BLaER1 (cell line): ENCODE measurements around the gene BTBD9.

ENCODE experiments used
- H3K27ac ChIP-seq: shearing (Covaris generic); formaldehyde crosslinking; 2 replicates; pipeline ENCODE4 v1.8.1; 2022
- H3K27me3 ChIP-seq: shearing (Covaris generic); formaldehyde crosslinking; 2 replicates; pipeline ENCODE4 v1.8.1; 2022
- H3K36me3 ChIP-seq: shearing (Covaris generic); formaldehyde crosslinking; 2 replicates; pipeline ENCODE4 v1.8.1; 2022
- H3K4me1 ChIP-seq: shearing (Covaris generic); formaldehyde crosslinking; 2 replicates; pipeline ENCODE4 v1.8.1; 2022
- H3K4me2 ChIP-seq: shearing (Covaris generic); formaldehyde crosslinking; 2 replicates; pipeline ENCODE4 v1.8.1; 2022
- H3K4me3 ChIP-seq: shearing (Covaris generic); formaldehyde crosslinking; 2 replicates; pipeline ENCODE4 v1.8.1; 2022
- H3K9ac ChIP-seq: shearing (Covaris generic); formaldehyde crosslinking; 2 replicates; pipeline ENCODE4 v1.8.1; 2022
- H3K9me3 ChIP-seq: shearing (Covaris generic); formaldehyde crosslinking; 2 replicates; pipeline ENCODE4 v1.8.1; 2022
- H4K20me1 ChIP-seq: shearing (Covaris generic); formaldehyde crosslinking; 2 replicates; pipeline ENCODE4 v1.8.1; 2022
- Cebpa-rat ChIP-seq: shearing (Covaris generic); IDR thresholded peaks from 2 replicates; pipeline ENCODE4 v1.8.1; 2022

BTBD9 gene

DNA sequence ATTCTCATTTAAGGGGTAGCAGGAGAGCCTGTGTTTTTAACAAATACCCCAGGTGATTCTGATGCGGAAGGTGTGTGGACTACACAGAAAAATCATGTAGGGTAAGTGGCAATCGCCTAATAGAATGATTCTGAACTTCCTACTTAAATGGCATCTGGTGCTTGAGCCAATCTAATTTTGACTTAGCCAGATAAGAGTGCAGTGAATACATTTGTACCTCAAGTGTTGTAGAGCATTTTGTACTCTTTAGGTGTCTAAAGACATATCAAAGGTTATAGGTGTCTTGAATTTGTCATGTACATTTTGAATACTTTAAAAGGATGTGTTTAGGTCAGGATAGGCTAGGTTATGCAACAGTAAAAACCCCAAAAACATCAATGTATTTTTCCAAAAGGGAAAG, 10.0 kb upstream of the BTBD9 start:
- Histone ChIP-seq H3K9me3 (no peaks in the 10 kb centered on the region), H3K4me2 (no peak overlapping the region), H3K27me3 (no peaks in the 10 kb centered on the region), H3K9ac (no peak overlapping the region), H3K4me3 (no peak overlapping the region), H3K4me1 (no peaks in the 10 kb centered on the region), H3K27ac (no peak overlapping the region), H4K20me1 (no peaks in the 10 kb centered on the region), H3K36me3 (no peaks in the 10 kb centered on the region)
- TF ChIP-seq Cebpa-rat: no peak

DNA sequence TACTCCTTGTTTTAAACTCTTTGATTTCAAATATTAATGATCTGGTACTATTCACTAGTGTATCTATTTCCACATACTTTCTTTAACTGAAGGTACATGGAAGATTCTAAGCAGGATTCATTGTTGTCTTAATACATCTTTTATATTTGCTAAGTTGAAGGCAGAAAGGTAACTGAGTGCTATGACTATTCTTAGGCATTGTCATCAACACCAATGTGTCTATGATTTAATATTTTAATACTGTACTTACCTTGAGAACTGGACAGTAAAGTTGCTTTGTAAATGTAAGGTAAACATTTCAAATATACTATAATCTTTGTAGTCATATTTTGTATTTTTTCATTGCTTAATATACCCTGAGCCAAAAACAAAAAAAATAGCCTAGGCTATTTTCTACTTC, 8.9 kb upstream of the BTBD9 start:
- H3K27me3 ChIP-seq: no peaks in the 10 kb centered on the region
- H3K9ac ChIP-seq: no peak overlapping the region
- H3K4me2 ChIP-seq: no peak overlapping the region
- no peaks in the 10 kb centered on the region for H3K9me3 ChIP-seq
- no peak overlapping the region for H3K4me3 ChIP-seq
- TF ChIP-seq Cebpa-rat: no peak
- no peak overlapping the region for H3K27ac ChIP-seq
- no peaks in the 10 kb centered on the region for H3K4me1 ChIP-seq
- no peaks in the 10 kb centered on the region for H4K20me1 ChIP-seq
- H3K36me3 ChIP-seq: no peaks in the 10 kb centered on the region

DNA sequence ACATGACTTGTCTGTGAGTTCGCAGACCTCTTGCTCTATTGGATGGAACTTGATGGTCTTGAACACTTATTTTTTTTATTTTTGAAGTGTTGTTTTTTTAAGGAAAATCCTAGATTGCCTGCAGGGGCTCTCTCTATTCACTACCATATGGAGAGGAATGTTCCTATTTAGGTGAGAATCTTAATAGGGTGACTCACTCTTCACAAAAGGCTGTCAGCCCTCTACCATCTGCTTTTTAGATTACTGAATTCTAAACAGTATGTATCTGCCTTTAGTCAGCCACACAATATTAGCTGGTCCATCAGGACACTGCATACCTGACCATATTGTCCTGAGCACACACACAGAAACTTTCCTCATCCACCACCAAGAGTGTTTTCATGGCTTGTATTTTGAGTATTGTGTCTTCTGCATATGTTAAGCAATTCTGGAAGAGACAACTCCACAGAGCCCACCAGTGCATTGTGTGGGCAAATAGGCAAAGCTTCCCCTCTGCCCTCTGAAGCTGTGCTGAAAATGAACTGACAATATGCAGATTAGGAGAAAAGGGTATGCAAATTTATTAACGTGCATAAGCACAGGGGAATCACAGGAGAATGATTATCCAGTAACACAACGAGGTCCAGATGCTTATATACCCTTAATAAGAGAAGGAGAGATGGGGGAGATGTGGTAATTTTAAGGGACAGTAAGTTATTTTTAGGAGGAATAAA, 6.6 kb upstream of the BTBD9 start:
- Histone ChIP-seq H3K36me3 (no peaks in the 10 kb centered on the region), H3K27me3 (no peaks in the 10 kb centered on the region), H3K9me3 (no peaks in the 10 kb centered on the region), H3K4me1 (no peaks in the 10 kb centered on the region), H4K20me1 (no peaks in the 10 kb centered on the region), H3K4me3 (no peak overlapping the region), H3K27ac (no peak overlapping the region), H3K4me2 (no peak overlapping the region), H3K9ac (no peak overlapping the region)
- TF ChIP-seq Cebpa-rat: no peak

DNA sequence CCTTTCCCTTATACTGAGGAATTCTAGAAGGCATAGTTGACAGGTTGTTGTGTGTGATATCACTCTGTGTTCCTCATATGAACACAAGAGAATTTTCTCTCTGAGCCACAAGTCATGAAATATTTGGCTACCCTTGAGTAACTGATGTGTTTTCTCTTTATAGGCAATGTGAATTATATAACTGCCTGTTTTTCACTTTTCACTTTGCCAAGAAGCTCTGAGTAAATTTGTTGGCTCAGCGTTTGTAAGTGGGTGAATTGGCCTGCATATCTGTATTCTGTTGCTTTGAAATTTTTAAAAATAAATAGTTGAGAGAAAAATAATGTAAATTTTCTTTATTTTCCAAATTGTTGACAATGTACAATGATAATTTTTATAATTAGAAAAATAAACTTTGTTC, 5.2 kb upstream of the BTBD9 start:
- no peak overlapping the region for H3K4me2 ChIP-seq
- no peak overlapping the region for H3K9ac ChIP-seq
- no peak overlapping the region for H3K4me3 ChIP-seq
- H3K4me1 ChIP-seq: peaks cover 10% of the 10 kb centered on the region
- H3K27me3 ChIP-seq: no peaks in the 10 kb centered on the region
- TF ChIP-seq Cebpa-rat: no peak
- no peaks in the 10 kb centered on the region for H4K20me1 ChIP-seq
- H3K36me3 ChIP-seq: no peaks in the 10 kb centered on the region
- H3K9me3 ChIP-seq: no peaks in the 10 kb centered on the region
- H3K27ac ChIP-seq: no peak overlapping the region

DNA sequence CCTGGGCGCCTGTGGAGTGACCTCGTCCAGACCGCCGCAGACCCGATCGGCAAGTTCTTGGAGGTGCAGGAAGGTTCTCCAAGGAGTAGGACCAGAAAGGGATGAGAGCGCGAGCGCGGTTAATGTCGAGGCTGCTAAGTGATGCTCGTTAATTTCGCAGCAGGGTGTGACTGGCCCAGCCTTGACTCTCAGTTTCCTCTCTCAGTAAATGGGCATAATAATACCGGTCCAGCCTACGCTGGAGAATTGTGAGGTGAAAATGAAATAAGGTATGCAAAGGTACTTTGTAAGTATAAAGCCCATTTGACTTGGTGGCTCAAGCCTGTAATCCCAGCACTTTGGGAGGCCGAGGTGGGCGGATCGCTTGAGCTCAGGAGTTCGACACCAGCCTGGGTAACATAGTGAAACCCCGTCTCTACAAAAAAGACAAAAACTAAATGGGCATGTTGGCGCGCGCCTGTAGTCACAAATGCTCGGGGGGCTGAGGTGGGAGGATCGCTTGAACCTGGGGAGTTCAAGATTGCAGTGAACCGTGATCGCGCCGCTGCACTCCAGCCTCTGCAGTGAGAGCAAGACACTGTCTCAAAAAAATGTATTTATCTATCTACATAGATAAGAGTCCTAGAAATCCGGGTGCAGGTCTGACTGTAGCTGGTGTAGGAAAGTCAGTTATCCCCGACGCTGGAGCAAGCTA, 634 bp upstream of the BTBD9 start:
- TF ChIP-seq Cebpa-rat: no peak
- Histone ChIP-seq H3K4me2 (peak overlapping the region; percentile 88), H3K27ac (peak overlapping the region; percentile 84)

DNA sequence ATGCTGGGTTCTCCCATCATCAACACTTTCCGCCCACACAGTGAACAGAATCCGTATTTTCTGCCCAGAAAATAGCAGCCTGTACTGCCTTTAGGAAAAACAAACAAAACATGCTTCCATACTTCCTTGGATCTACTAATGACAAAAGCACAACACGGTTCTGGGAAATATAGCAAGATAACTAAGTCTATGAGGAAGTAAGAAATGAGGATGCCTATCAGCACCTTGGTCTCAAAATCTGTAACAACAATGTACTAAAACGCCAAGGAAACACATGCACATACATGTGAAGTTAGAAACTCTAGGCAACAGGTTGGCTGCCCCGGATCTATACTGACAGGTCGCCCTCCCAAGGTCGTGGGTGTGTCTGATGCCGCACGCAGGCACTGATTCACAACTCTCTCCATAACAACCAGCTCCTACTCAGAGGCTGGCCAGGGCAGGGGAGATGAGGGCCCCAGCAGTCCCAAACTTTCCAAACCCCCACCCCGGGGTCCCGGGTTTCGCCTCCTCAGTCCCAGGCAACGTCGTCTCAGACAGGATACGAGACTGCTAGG, 710 bp downstream of the BTBD9 start:
- 0 out of 2 replicates have a peak, but pooled peaks cover 8% of the 10 kb centered on the region for H4K20me1 ChIP-seq
- peak overlapping the region; percentile 84 for H3K9ac ChIP-seq
- no peaks in the 10 kb centered on the region for H3K27me3 ChIP-seq
- peak overlapping the region; percentile 84 for H3K27ac ChIP-seq
- H3K4me2 ChIP-seq: peak overlapping the region; percentile 88
- no peak for TF ChIP-seq Cebpa-rat
- peaks cover 20% of the 10 kb centered on the region for H3K4me1 ChIP-seq
- no peaks in the 10 kb centered on the region for H3K36me3 ChIP-seq
- peak overlapping the region; percentile 82 for H3K4me3 ChIP-seq
- no peaks in the 10 kb centered on the region for H3K9me3 ChIP-seq

More for the DNA sequence above, 634 bp upstream of the BTBD9 start:
- Histone ChIP-seq H4K20me1 (0 out of 2 replicates have a peak, but pooled peaks cover 3% of the 10 kb centered on the region), H3K4me3 (peak overlapping the region; percentile 82), H3K9ac (peak overlapping the region; percentile 84), H3K27me3 (no peaks in the 10 kb centered on the region), H3K4me1 (peaks cover 20% of the 10 kb centered on the region), H3K9me3 (no peaks in the 10 kb centered on the region), H3K36me3 (no peaks in the 10 kb centered on the region)

DNA sequence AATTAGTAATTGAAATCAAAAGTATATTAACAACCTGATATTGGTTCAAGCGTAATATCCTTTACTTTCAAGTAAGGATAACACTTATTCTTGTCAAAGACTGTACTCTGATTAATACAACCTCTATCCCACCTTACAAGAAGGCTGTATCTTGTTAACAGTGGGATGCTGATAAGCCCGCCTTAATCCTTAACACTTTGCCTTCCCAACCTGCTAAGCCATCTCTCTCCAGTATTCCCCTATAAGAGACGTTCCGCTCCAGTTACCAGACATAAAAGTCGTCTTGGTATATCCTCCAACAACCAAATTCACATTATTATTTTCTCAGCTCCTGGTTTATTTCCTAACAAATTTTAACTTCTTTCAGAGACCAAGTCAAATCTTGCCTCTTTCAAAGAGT, 2.0 kb downstream of the BTBD9 start:
- Histone ChIP-seq H3K4me3 (no peak overlapping the region), H3K27me3 (no peaks in the 10 kb centered on the region), H3K9me3 (no peaks in the 10 kb centered on the region), H3K27ac (no peak overlapping the region), H3K36me3 (no peaks in the 10 kb centered on the region), H3K4me2 (no peak overlapping the region), H4K20me1 (peaks cover 8% of the 10 kb centered on the region; the same call in 1 of the 2 replicates), H3K4me1 (peaks cover 20% of the 10 kb centered on the region), H3K9ac (no peak overlapping the region)
- TF ChIP-seq Cebpa-rat: no peak

DNA sequence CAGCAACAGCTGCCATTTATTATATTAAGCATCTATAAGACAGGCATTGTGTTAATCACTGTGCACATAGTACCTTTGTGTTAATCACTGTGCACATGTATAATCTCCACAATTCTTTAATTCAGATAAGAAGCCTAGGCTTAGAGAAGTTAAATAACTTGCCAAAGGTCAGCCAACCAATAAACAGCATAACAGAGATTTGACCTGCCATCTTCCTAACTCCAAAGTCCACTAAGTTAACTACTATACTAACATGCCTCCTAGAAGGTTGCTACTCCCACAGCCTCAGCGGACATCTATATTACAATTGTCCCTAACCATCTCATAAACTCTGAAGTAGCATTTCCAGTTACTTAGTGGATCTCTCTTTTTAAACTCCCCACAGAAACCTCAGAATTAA, 3.7 kb downstream of the BTBD9 start:
- H3K9ac ChIP-seq: no peak overlapping the region
- TF ChIP-seq Cebpa-rat: no peak
- H3K4me1 ChIP-seq: peaks cover 19% of the 10 kb centered on the region
- peaks cover 8% of the 10 kb centered on the region; the same call in 1 of the 2 replicates for H4K20me1 ChIP-seq
- H3K36me3 ChIP-seq: no peaks in the 10 kb centered on the region
- no peaks in the 10 kb centered on the region for H3K9me3 ChIP-seq
- no peak overlapping the region for H3K27ac ChIP-seq
- H3K27me3 ChIP-seq: no peaks in the 10 kb centered on the region
- H3K4me2 ChIP-seq: no peak overlapping the region
- H3K4me3 ChIP-seq: no peak overlapping the region

DNA sequence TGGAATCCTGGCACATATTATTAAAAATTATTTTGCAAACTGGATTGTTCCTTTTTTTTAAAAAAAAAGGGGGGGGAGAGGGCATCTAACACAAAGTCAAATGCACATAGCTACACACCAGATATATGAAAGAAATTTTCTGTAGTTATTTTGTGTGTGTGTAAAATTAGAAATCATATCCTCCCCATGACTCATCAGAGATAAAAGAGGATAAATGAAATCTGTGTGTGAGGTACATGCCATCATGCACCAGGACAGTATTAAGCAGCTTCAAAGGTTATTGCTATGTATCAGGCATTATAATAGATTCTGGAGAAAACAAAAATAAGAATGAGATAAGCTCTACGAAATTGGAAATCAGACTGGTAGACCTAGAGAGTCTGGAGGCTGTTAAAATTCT, 5.2 kb downstream of the BTBD9 start:
- Histone ChIP-seq H4K20me1 (peaks cover 8% of the 10 kb centered on the region; the same call in 1 of the 2 replicates), H3K36me3 (no peaks in the 10 kb centered on the region)

DNA sequence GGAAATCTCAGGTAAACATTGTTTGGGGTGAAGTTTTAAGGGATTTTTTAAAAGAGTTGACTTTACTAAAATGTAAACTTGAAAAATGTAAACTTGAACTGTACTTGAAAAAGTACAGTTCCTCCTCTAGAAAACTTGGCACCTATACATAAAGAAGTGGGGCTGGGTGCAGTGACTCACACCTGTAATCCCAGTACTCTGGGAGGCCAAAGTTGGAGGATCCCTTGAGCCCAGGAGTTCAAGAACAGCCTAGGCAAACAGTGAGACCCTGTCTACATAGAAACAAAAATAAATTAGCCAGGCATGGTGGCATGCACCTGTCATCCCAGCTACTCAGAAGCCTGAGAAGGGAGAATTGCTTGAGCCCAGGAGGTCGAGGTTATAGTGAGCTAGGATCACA, 7.2 kb downstream of the BTBD9 start:
- Histone ChIP-seq H3K4me3 (no peak overlapping the region), H3K9me3 (no peaks in the 10 kb centered on the region), H3K36me3 (no peaks in the 10 kb centered on the region), H3K27ac (no peak overlapping the region), H3K4me2 (no peak overlapping the region), H3K9ac (no peak overlapping the region), H4K20me1 (peaks cover 8% of the 10 kb centered on the region; the same call in 1 of the 2 replicates), H3K4me1 (no peaks in the 10 kb centered on the region), H3K27me3 (no peaks in the 10 kb centered on the region)
- TF ChIP-seq Cebpa-rat: no peak

More for the DNA sequence above, 5.2 kb downstream of the BTBD9 start:
- Histone ChIP-seq H3K27ac (no peak overlapping the region), H3K27me3 (no peaks in the 10 kb centered on the region), H3K4me3 (no peak overlapping the region), H3K4me2 (no peak overlapping the region), H3K4me1 (peaks cover 10% of the 10 kb centered on the region), H3K9ac (no peak overlapping the region), H3K9me3 (no peaks in the 10 kb centered on the region)
- TF ChIP-seq Cebpa-rat: no peak
